Measurements from ENCODE around the gene KLHL2. TPM values are rescaled to one million over a fixed set of nuclear protein-coding genes. Genes with fewer than 3 reads are reported as not detected.

KLHL2 gene
- total RNA-seq, 1 donor from 2014 or later = 24.3 TPM

GRCh38 chr4:165367040-165367439 is 159.7 kb downstream of the KLHL2 start:
- Mint-ChIP-seq H3K27ac (no peak overlapping the region), H3K4me3 (no peak overlapping the region), H3K27me3 (ENCODE audit: insufficient read depth, low read depth) (peaks cover 3% of the 10 kb centered on the region), H3K9me3 (no peaks in the 10 kb centered on the region), H3K4me1 (peaks cover 3% of the 10 kb centered on the region), H3K36me3 (no peaks in the 10 kb centered on the region)
- no peaks in the 10 kb centered on the region for H3K79me2 ChIP-seq (ENCODE audit: low read depth)
- H3K27ac ChIP-seq = no peak overlapping the region
- no peaks in the 10 kb centered on the region for H3F3A ChIP-seq (ENCODE audit: low read depth)
- H3K36me3 ChIP-seq = no peaks in the 10 kb centered on the region
- H3K4me2 ChIP-seq = no peak overlapping the region
- peaks cover 7% of the 10 kb centered on the region for H3K4me1 ChIP-seq
- no peaks in the 10 kb centered on the region for H4K20me1 ChIP-seq (ENCODE audit: low read depth)
- H2AFZ ChIP-seq (replicated peaks) = no peak overlapping the region
- no peaks in the 10 kb centered on the region for H3K9me3 ChIP-seq (ENCODE audit: low read depth)
- H3K9ac ChIP-seq = no peak overlapping the region
- no peak for TF ChIP-seq EZH2phosphoT487 (IDR thresholded peaks at IDR 0.05)
- no peak for TF ChIP-seq EZH2 (IDR thresholded peaks at IDR 0.05)
- TF ChIP-seq, protein P1, sequence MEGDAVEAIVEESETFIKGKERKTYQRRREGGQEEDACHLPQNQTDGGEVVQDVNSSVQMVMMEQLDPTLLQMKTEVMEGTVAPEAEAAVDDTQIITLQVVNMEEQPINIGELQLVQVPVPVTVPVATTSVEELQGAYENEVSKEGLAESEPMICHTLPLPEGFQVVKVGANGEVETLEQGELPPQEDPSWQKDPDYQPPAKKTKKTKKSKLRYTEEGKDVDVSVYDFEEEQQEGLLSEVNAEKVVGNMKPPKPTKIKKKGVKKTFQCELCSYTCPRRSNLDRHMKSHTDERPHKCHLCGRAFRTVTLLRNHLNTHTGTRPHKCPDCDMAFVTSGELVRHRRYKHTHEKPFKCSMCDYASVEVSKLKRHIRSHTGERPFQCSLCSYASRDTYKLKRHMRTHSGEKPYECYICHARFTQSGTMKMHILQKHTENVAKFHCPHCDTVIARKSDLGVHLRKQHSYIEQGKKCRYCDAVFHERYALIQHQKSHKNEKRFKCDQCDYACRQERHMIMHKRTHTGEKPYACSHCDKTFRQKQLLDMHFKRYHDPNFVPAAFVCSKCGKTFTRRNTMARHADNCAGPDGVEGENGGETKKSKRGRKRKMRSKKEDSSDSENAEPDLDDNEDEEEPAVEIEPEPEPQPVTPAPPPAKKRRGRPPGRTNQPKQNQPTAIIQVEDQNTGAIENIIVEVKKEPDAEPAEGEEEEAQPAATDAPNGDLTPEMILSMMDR (IDR thresholded peaks at IDR 0.05) = no peak
- H3K4me3 ChIP-seq = no peak overlapping the region
- H3K27me3 ChIP-seq = no peaks in the 10 kb centered on the region
- DNase-seq (ENCODE audit: low spot score) = no peak

DNA sequence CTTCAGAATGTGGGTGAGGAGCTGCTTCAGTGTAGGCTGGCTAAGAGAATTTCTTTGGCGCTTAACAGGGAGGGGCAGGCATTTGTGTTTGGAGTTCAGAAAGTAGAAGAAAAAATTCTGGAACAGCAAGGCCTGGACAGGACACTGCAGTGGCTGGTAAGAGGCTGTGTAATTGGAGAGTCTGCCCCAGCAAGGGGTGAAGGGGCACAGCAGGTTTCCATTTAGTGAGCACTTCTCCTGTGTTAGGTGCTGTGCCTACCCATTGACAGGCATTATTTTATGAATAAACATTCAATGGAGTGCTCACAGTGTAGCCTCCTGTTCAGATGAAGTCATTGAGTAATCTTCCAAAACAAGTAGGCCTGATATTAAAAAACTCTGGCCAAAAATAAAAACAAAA is 160.8 kb downstream of the KLHL2 start:
- TF ChIP-seq, protein P1 (IDR thresholded peaks at IDR 0.05) = no peak
- no peak for TF ChIP-seq EZH2phosphoT487 (IDR thresholded peaks at IDR 0.05)
- no peak for TF ChIP-seq EZH2 (IDR thresholded peaks at IDR 0.05)
- no peak overlapping the region for H3K4me3 Mint-ChIP-seq
- H3K36me3 ChIP-seq = no peaks in the 10 kb centered on the region
- no peak overlapping the region for H3K27ac ChIP-seq
- H3F3A ChIP-seq (ENCODE audit: low read depth) = no peaks in the 10 kb centered on the region
- H3K4me3 ChIP-seq = no peak overlapping the region
- H3K79me2 ChIP-seq (ENCODE audit: low read depth) = no peaks in the 10 kb centered on the region
- no peaks in the 10 kb centered on the region for H3K9me3 ChIP-seq (ENCODE audit: low read depth)
- peaks cover 3% of the 10 kb centered on the region for H3K27me3 Mint-ChIP-seq (ENCODE audit: insufficient read depth, low read depth)
- H3K4me2 ChIP-seq = no peak overlapping the region
- H3K4me1 Mint-ChIP-seq = peaks cover 3% of the 10 kb centered on the region
- H3K36me3 Mint-ChIP-seq = no peaks in the 10 kb centered on the region
- no peaks in the 10 kb centered on the region for H3K27me3 ChIP-seq
- no peak overlapping the region for H3K27ac Mint-ChIP-seq
- H3K9ac ChIP-seq = no peak overlapping the region
- no peaks in the 10 kb centered on the region for H4K20me1 ChIP-seq (ENCODE audit: low read depth)
- H3K4me1 ChIP-seq = peaks cover 7% of the 10 kb centered on the region
- no peak for DNase-seq (ENCODE audit: low spot score)
- no peak overlapping the region for H2AFZ ChIP-seq (replicated peaks)
- no peaks in the 10 kb centered on the region for H3K9me3 Mint-ChIP-seq

DNA sequence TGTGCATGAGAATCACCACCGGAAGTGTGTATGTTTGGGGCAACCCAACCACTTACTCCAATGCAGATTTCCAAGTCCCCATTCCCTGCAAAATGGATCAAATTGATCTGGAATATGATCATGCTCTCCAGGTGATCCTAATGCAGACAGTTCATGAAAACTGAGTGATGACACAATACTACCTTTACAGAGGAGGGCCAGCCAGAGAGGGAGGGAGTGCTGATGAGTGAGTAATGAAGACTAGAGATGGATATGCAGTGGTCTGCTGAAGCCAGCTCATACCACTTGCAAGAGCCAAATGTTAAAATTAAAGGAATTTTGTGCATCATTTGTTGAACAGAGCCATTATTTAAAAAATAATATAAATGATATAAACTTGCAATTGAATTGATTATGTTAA is 161.2 kb downstream of the KLHL2 start:
- Histone ChIP-seq H3K4me1 (peaks cover 7% of the 10 kb centered on the region), H3K9me3 (ENCODE audit: low read depth) (no peaks in the 10 kb centered on the region), H3K27me3 (no peaks in the 10 kb centered on the region), H3K9ac (no peak overlapping the region), H3K79me2 (ENCODE audit: low read depth) (no peaks in the 10 kb centered on the region), H4K20me1 (ENCODE audit: low read depth) (no peaks in the 10 kb centered on the region), H3K36me3 (no peaks in the 10 kb centered on the region), H3F3A (ENCODE audit: low read depth) (no peaks in the 10 kb centered on the region), H2AFZ (replicated peaks) (no peak overlapping the region), H3K4me2 (no peak overlapping the region), H3K4me3 (no peak overlapping the region), H3K27ac (no peak overlapping the region)
- no peak for DNase-seq (ENCODE audit: low spot score)
- Mint-ChIP-seq H3K4me1 (peaks cover 3% of the 10 kb centered on the region), H3K27me3 (ENCODE audit: insufficient read depth, low read depth) (peaks cover 3% of the 10 kb centered on the region), H3K27ac (no peak overlapping the region), H3K4me3 (no peak overlapping the region), H3K9me3 (no peaks in the 10 kb centered on the region), H3K36me3 (no peaks in the 10 kb centered on the region)
- no peak for TF ChIP-seq EZH2phosphoT487 (IDR thresholded peaks at IDR 0.05)
- TF ChIP-seq, protein P1 (IDR thresholded peaks at IDR 0.05) = no peak
- TF ChIP-seq EZH2 (IDR thresholded peaks at IDR 0.05) = no peak
